Epithelial cell of esophagus (primary cell): ENCODE measurements around the gene CSNK1G1.
A peak's percentile ranks its signal among the peaks of the same experiment; 100 is the strongest.
"Not testable (repeated sequence)": the region's sequence is repeated elsewhere in the genome, so short reads cannot be mapped to it uniquely, and the experiment has no call there.

Source experiments
- DNase-seq: peaks from one replicate; pipeline ENCODE4 v3.0.0; 2010; ENCODE audit warnings: low read depth
- H3K4me3 ChIP-seq: 2 replicates; pipeline ENCODE4 v1.5.1; 2011; ENCODE audit warnings: mild to moderate bottlenecking, low read length, control low read depth
- TF ChIP-seq, protein P1 (sequence below): IDR thresholded peaks from 2 replicates; pipeline ENCODE4 v1.5.1; 2011; ENCODE audit warnings: low read depth, mild to moderate bottlenecking, low read length, control low read depth, inconsistent platforms; ENCODE audit not compliant: insufficient read depth; ENCODE audit errors: missing control alignments

The CSNK1G1 gene

DNA sequence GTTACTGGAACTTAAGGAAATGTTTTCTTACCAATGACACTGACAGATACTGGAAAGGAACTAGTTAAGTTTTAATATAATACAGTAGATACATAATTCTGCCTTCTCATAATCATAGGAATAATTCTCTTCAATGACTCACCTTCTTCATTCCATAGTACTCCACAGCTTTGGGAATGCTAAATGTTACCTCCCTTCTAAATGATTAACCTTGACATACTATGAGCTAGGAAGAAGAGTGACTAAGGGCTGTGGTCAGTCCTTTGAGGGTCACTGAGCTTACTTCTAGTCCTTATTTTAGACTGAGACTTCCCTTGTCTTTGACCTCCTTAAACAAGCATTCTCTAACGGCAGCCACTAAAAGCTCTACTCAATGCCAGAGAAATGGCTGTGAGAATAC lies 123.6 kb downstream of the CSNK1G1 start:
- no peak overlapping the region for H3K4me3 ChIP-seq
- peak; percentile 53 for DNase-seq
- TF ChIP-seq, protein P1, sequence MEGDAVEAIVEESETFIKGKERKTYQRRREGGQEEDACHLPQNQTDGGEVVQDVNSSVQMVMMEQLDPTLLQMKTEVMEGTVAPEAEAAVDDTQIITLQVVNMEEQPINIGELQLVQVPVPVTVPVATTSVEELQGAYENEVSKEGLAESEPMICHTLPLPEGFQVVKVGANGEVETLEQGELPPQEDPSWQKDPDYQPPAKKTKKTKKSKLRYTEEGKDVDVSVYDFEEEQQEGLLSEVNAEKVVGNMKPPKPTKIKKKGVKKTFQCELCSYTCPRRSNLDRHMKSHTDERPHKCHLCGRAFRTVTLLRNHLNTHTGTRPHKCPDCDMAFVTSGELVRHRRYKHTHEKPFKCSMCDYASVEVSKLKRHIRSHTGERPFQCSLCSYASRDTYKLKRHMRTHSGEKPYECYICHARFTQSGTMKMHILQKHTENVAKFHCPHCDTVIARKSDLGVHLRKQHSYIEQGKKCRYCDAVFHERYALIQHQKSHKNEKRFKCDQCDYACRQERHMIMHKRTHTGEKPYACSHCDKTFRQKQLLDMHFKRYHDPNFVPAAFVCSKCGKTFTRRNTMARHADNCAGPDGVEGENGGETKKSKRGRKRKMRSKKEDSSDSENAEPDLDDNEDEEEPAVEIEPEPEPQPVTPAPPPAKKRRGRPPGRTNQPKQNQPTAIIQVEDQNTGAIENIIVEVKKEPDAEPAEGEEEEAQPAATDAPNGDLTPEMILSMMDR: no peak

DNA sequence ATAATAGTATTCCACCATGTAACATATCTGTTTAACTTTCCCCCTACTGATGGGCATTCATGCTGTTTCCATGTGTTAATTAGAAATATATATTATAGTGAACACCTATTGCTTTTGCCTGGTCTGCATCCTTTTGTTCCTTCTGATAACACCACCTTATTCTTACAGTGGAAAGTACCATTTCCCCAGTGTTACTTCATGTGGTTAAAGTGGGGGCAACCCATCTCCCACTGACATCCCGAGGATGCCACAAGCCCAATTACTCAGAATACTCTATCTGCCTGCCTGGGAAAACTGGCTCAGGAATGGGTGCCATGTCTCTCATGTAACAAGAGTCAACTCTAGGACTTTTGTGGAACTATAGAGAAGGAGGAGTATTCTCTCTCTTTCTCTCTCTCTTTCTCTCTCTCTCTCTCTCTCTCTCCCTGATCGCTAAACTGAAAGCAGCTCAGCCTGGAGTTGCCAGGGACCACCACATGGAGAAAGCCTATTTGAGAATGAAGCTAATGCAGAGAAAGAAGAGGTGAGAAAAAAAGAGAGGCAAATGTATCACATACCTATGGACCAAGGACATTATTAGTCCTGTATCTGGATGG lies 126.7 kb downstream of the CSNK1G1 start:
- TF ChIP-seq, protein P1: no peak
- no peak for DNase-seq
- no peak overlapping the region for H3K4me3 ChIP-seq

DNA sequence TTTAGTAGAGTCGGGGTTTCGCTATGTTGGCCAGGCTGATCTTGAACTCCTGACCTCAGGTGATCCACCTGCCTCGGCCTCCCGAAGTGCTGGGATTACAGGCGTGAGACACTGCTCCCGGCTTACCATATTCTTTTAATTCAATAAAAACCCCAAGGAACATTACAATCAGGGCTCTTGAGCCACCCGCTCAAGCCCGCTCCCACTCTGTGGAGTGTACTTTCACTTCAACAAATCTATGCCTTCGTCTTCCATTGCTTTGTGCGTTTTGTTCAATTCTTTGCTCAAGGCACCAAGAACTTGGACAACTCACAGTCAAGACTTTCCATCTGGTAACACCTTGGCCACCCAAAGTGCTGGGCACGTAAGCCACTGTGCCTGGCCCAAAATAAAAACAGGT lies 130.2 kb downstream of the CSNK1G1 start:
- no peak for DNase-seq
- TF ChIP-seq, protein P1: no peak
- H3K4me3 ChIP-seq: no peak overlapping the region

DNA sequence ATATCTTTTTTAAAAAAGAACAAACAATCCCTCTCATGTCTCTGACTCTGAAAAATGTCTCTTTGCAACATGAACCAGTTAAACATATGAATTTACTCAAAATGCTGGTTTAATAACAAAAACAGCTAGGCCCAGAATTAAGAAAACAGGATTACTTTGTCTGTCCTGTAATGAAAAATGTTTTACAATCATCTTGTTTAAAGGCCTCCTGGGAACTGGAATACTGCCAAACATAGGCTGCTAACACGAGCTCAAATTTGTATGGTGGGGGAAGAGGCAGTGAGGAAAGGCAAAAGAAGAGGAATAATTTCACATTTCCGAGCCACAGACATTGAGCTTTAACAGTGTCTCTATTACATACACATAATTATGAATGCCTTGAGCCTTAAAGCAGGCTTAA lies 131.5 kb downstream of the CSNK1G1 start:
- no peak for DNase-seq
- no peak overlapping the region for H3K4me3 ChIP-seq
- TF ChIP-seq, protein P1: no peak

DNA sequence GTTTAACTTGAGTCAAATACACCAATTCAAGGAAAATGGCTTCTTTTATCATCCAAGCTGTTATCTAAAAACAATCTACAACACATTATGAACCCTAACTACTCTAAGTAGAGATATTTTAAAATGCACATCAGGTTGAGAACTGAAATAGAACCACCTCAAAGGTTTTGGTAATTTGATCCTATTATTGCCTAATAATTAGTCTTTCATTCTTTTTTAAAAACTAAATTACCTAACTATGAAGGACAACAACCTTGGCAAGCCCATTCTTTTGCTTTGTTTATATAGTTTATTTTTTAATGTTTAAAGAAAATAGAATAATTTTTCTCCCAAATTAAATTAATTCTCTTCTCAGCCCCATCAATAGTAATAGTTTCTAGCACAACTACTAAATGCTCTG lies 132.1 kb downstream of the CSNK1G1 start:
- H3K4me3 ChIP-seq: no peak overlapping the region
- no peak for DNase-seq
- TF ChIP-seq, protein P1: no peak

DNA sequence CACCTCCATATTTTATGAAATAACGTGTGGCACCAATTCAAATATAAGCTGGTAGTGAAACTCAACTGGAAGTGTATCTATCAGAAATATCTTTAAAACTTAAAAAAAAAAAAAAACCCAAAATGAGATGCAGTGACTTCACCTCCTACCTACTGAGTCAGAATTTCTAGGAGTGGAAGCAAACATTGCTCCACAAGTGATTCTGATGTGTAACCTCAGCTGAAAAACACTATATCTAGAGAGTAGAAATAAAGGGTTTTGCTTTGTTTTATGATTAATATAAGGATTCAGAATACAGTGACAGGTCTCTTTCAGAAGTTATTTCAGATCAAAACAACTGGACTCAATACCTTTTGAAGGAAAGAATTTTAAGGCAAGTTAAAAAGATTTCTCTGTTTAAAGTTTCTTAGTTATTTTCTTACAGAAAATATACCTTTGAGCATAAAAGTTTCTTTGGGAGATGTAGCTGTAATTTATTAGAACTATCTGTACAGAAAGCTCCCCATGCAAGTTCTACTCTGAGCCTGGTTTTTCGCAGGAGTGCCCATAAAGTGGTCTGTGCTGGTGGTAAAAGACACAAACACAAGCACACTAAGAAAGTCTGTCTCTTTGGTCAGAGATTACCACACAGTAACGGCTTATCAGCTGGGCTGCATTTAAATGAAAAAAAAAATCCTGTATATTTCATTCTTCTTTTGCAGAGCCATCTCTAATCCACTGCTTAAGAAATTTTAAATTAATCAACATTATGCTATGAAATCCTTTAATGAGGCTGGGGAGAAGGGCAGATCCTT lies 133.2 kb downstream of the CSNK1G1 start:
- TF ChIP-seq, protein P1: no peak
- H3K4me3 ChIP-seq: no peak overlapping the region
- peak; percentile 40 for DNase-seq

DNA sequence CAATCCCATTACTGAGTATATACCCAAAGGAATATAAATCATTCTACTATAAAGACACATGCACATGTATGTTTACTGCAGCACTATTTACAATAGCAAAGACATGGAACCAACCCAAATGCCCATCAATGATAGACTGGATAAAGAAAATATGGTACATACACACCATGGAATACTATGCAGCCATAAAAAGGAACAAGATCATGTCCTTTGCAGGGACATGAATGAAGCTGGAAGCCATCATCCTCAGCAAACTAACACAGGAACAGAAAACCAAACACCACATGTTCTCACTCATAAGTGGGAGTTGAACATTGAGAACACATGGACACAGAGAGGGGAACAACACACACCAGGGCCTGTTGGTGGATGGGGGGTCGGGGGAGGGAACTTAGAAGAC lies 134.1 kb downstream of the CSNK1G1 start:
- DNase-seq, H3K4me3 ChIP-seq: not testable (repeated sequence)

DNA sequence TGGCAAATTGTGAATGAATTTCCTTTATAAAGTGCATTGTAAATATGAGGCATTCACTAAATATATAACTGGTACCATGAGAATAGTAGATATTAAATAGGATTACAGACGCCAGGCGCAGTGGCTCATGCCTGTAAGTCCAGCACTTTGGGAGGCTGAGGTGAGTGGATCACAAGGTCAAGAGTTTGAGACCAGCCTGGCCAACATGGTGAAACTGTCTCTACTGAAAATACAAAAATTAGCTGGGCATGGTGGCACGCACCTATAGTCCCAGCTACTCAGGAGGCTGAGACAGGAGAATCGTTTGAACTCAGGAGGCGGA lies 138.6 kb downstream of the CSNK1G1 start:
- DNase-seq, H3K4me3 ChIP-seq: not testable (repeated sequence)
